Transverse colon (tissue), 3 donors: ENCODE data around the gene TNNI3.

Source experiments
- CTCF ChIP-seq, 5 experiments: fragments of 200-600 bp in 3 of 5; fragments of 450-650 bp in 2 of 5; sonication (generic) in 3 of 5; IDR thresholded peaks; 1 replicate in 2 of 5; 2 replicates in 3 of 5; pipeline ENCODE4 v1.5.1; 2016 to 2017; ENCODE audit warnings: antibody characterized with exemption in 5 of 5, inconsistent platforms in 3 of 5, mild to moderate bottlenecking in 2 of 5, moderate library complexity in 1 of 5
- EP300 ChIP-seq: sonication (generic); formaldehyde crosslinking; IDR thresholded peaks from one replicate; pipeline ENCODE4 v1.6.1; 2017; ENCODE audit warnings: antibody characterized with exemption, low read depth
- POLR2A ChIP-seq: fragments of 450-650 bp; IDR thresholded peaks from one replicate; pipeline ENCODE4 v1.6.1; 2016; ENCODE audit warnings: antibody characterized with exemption, mild to moderate bottlenecking, moderate library complexity

- TF ChIP-seq CTCF (IDR thresholded peaks at IDR 0.05) (peak; percentile 70 to 87 (median 84)), POLR2A (no peak), EP300 (no peak)
Measured at GRCh38 chr19:55160128-55160985, 2.8 kb upstream of the TNNI3 start.
